ENCODE data around the gene BCKDK. TPM values are rescaled to one million over a fixed set of nuclear protein-coding genes. Genes with fewer than 3 reads are reported as not detected.
A peak's percentile ranks its signal among the peaks of the same experiment; 100 is the strongest.

The BCKDK gene
- total and polyA plus RNA-seq, 8 donors: 25.7 to 64.2 (median 33.2) TPM

DNA sequence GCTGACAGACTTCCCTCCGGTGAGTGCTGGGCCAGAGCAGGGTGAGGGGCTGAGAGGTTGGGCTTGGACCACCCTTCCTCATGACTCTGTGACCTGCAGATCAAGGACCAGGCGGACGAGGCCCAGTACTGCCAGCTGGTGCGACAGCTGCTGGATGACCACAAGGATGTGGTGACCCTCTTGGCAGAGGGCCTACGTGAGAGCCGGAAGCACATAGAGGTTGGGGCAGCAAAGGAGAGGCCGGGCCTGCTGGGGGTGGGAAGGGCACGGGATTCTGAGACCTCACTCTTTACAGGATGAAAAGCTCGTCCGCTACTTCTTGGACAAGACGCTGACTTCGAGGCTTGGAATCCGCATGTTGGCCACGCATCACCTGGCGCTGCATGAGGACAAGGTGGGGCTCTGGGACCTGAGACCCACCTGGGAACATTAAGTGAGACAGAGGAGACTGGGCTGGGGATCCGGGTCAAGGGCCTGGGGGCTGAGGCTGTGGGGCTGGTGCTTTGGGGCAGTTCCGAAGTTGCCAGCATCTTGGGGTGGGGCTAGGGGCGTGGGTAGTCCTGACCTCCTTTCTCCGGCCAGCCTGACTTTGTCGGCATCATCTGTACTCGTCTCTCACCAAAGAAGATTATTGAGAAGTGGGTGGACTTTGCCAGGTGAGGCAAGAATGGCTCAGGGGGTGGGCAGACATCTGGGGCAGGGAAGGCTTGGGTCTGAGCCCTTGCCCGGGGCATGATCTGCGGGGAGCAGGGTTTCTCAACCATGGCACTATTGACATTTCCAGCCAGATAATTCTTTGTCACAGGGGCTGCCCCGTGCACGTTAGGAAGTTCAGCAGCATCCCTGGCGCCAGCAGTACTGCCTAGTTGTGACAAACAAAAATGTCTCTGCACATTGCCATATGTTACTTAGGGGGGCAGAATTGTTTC is 2.2 kb downstream of the BCKDK start:
- 85 to 86% methylated on average over 26 of the region's 26 CpGs for WGBS, 2 donors
- no peaks in the 10 kb centered on the region for H3K27me3 ChIP-seq
- H3K9me3 ChIP-seq: no peaks in the 10 kb centered on the region
- ATAC-seq (no peak), FAIRE-seq (no peak), DNase-seq (peak in 2 of 6 donors; percentile 18 to 53)
- TF ChIP-seq, protein P1, sequence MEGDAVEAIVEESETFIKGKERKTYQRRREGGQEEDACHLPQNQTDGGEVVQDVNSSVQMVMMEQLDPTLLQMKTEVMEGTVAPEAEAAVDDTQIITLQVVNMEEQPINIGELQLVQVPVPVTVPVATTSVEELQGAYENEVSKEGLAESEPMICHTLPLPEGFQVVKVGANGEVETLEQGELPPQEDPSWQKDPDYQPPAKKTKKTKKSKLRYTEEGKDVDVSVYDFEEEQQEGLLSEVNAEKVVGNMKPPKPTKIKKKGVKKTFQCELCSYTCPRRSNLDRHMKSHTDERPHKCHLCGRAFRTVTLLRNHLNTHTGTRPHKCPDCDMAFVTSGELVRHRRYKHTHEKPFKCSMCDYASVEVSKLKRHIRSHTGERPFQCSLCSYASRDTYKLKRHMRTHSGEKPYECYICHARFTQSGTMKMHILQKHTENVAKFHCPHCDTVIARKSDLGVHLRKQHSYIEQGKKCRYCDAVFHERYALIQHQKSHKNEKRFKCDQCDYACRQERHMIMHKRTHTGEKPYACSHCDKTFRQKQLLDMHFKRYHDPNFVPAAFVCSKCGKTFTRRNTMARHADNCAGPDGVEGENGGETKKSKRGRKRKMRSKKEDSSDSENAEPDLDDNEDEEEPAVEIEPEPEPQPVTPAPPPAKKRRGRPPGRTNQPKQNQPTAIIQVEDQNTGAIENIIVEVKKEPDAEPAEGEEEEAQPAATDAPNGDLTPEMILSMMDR (IDR thresholded peaks at IDR 0.05): no peak
- H3K4me1 ChIP-seq: peaks cover 14 to 35% (median 23%) of the 10 kb centered on the region in 3 donors
- H3K4me3 ChIP-seq: peak overlapping the region in 1 of 4 donors; percentile 97
- H3K27ac ChIP-seq: no peak overlapping the region
- intact Hi-C loops (cut with DNase I): no loop called here
- peaks cover 0 to 31% (median 0%) of the 10 kb centered on the region in 3 donors for H3K36me3 ChIP-seq

DNA sequence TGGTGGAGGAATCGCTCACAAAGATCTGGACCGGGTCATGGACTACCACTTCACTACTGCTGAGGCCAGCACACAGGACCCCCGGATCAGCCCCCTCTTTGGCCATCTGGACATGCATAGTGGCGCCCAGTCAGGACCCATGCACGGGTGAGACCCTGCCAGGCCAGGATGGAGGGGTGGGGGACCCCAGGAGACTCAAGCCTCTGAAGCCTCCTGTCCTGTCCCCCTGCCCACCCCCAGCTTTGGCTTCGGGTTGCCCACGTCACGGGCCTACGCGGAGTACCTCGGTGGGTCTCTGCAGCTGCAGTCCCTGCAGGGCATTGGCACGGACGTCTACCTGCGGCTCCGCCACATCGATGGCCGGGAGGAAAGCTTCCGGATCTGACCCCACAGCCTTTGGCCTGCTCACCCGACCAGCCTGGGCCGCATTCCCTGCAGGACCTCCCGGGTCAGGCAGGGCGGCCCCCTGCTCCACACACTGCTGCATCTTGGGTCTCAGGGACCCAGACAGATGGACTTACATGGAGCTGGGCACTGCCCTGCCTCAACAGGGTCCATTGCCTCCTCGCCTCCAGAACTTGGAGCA is 3.8 kb downstream of the BCKDK start:
- 89 to 94% methylated on average over 23 of the region's 23 CpGs for WGBS, 2 donors
- TF ChIP-seq, protein P1 (IDR thresholded peaks at IDR 0.05): no peak
- no peak overlapping the region for H3K27ac ChIP-seq
- no peak for FAIRE-seq
- no peaks in the 10 kb centered on the region for H3K9me3 ChIP-seq
- intact Hi-C loops (cut with DNase I): no loop called here
- no peak for ATAC-seq
- H3K4me1 ChIP-seq: peaks cover 10 to 35% (median 23%) of the 10 kb centered on the region in 3 donors
- peaks cover 0 to 31% (median 0%) of the 10 kb centered on the region in 3 donors for H3K36me3 ChIP-seq
- no peak overlapping the region for H3K4me3 ChIP-seq
- no peaks in the 10 kb centered on the region for H3K27me3 ChIP-seq
- DNase-seq: peak in 2 of 6 donors; percentile 38 to 55

DNA sequence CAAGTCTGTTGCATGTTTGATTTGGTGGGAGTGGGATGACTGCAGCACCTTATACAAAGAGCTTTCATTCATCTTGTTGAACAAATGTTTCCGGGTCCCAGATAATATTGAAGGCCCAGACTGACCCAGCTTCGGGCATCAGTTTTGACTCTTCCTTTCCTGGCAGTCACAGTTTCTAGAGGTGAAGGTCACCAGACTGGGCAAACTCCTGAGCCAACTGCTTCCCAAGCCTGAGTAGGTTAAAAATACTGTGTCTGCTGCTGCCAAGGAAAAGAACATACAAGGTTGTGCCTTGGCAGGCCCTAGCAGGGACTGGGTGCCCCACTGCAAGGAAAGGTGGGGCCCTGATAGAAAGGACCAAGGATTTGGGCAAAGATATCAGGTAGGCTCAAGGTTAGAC is 4.5 kb downstream of the BCKDK start:
- peak overlapping the region in 3 of 4 donors; percentile 52 to 71 (median 65) for H3K27ac ChIP-seq
- TF ChIP-seq, protein P1 (IDR thresholded peaks at IDR 0.05): no peak
- H3K4me3 ChIP-seq: no peak overlapping the region
- peaks cover 0 to 31% (median 0%) of the 10 kb centered on the region in 3 donors for H3K36me3 ChIP-seq
- no peak for DNase-seq
- intact Hi-C loops (cut with DNase I): no loop called here
- H3K9me3 ChIP-seq: no peaks in the 10 kb centered on the region
- WGBS, 2 donors: 27 to 52% methylated on average over 2 of the region's 2 CpGs
- ATAC-seq: no peak
- H3K4me1 ChIP-seq: peaks cover 10 to 35% (median 23%) of the 10 kb centered on the region in 3 donors
- no peak for FAIRE-seq
- H3K27me3 ChIP-seq: no peaks in the 10 kb centered on the region

DNA sequence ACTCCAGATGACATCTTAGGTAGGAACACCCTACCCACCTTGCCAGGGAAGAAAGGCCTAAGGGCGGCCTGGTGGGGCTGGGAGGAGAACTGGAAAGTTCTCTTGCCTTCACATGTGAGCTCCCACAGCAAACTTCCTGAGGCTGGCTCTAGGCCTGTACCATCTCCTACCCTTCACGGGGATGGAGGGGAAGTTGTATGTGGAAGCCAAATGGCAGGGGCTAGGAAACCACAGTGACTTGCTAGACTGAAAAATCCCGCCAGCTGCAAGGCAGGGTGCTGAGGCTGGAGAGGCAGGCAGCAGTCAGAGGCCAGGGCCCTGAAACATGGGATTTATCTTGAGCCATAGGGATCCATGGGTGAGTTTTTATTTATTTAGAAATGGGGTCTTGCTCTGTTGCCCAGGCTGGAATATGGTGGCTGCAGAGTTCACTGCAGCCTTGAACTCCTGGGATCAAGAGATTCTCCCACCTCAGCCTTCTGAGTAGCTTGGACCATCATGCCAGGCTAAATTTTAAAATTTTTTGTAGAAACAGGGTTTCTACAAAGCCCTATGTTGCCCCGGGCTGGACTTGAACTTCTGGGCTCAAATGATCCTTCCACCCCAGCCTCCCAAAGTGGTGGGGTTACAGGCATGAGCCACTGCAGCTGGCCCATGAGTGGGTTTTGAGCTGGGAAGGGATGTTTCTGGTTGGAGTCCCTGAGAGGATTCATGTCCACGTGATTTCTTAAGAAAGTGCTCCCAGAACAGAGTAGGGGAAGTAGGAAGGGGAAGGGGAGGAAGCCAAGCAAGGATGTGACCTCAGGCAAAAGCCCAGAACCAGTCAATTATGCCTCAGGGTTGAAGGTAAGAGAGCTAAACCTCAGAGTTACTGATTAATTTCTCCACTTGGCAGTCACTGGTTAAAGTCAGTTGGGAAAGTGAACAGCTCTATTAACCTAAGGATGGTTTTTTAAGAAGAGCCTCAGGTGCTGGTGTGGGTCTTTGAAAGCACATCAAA is 5.2 kb downstream of the BCKDK start:
- ATAC-seq: peak in 2 of 4 donors; percentile 1 to 2
- Histone ChIP-seq H3K27ac (peak overlapping the region; percentile 45 to 71 (median 58)), H3K36me3 (peaks cover 0 to 31% (median 0%) of the 10 kb centered on the region in 3 donors), H3K4me1 (peaks cover 12 to 32% (median 27%) of the 10 kb centered on the region in 3 donors), H3K27me3 (no peaks in the 10 kb centered on the region), H3K4me3 (peak overlapping the region in 1 of 4 donors; percentile 2), H3K9me3 (no peaks in the 10 kb centered on the region)
- intact Hi-C loops (cut with DNase I): no loop called here
- no peak for FAIRE-seq
- 61 to 67% methylated on average over 5 of the region's 5 CpGs for WGBS, 2 donors
- TF ChIP-seq, protein P1 (IDR thresholded peaks at IDR 0.05): no peak
- peak in 1 of 6 donors; percentile 50 for DNase-seq

Measured in pancreas (tissue), 10 donors.